K562 (cell line): ENCODE measurements around the gene CALD1. TPM values are rescaled to one million over a fixed set of nuclear protein-coding genes. Genes with fewer than 3 reads are reported as not detected.

Source experiments
- ATAC-seq: fragments of 200-7000 bp; cut with Tn5 transposase; 3 replicates; pipeline ENCODE4 v1.9.1; 2020; ENCODE audit warnings: moderate library complexity
- BruUV-seq: library from RNA; stranded (reverse); fragments of 400-500 nt; replicated peaks from 2 replicates; lab custom pipeline; 2021; lab: Mats Ljungman, UMichigan
- CTCF ChIA-PET: fragments of 300-600 bp; formaldehyde crosslinking; extraction: SDS; loops from one replicate; lab custom pipeline; 2021; ENCODE audit warnings: low intra/inter-chr PET ratio; lab: Yijun Ruan, JAX
- POLR2A ChIA-PET: fragments of 300-600, 350-650 bp; sonication (Branson Sonifier 250); formaldehyde crosslinking; extraction: SDS; loops from one replicate; lab custom pipeline; 2021; ENCODE audit warnings: antibody characterized with exemption, inconsistent platforms; lab: Yijun Ruan, JAX
- DNase-seq, 4 experiments: peaks; one replicate each; pipeline versions ENCODE4 v3.0.0 to v3.0.0-alpha.2; 2011 to 2018; ENCODE audit warnings: low spot score in 3 of 4, mixed read lengths in 3 of 4; ENCODE audit errors: extremely low read depth in 1 of 4
- FAIRE-seq: peaks from 2 replicates; lab custom pipeline; 2011; peaks lifted over from hg19 to GRCh38; lab: Jason Lieb, UNC
- H2AFZ ChIP-seq: 2 replicates; pipeline ENCODE4 v1.6.0; 2011; ENCODE audit warnings: low read depth, low read length, control low read depth, inconsistent platforms
- H3K27ac ChIP-seq: fragments of 200-600 bp; 3 replicates; pipeline ENCODE4 v1.8.0; 2011; ENCODE audit warnings: low read depth, mild to moderate bottlenecking, control low read depth, inconsistent platforms, low read length, moderate library complexity, mixed read lengths; ENCODE audit errors: extremely low read depth
- H3K27me3 ChIP-seq, 2 experiments: fragments of 300-600 bp in 1 of 2; 2 replicates in 1 of 2; 3 replicates in 1 of 2; pipeline versions ENCODE4 v1.6.0 to v1.8.0; 2011; ENCODE audit warnings: inconsistent platforms in 2 of 2, low read length in 2 of 2, mild to moderate bottlenecking in 1 of 2, mixed read lengths in 1 of 2, moderate library complexity in 1 of 2; ENCODE audit not compliant: control insufficient read depth in 2 of 2, insufficient read depth in 2 of 2
- H3K36me3 ChIP-seq: fragments of 300-600 bp; 3 replicates; pipeline ENCODE4 v1.8.0; 2011; ENCODE audit warnings: mild to moderate bottlenecking, low read length, inconsistent platforms; ENCODE audit not compliant: control insufficient read depth, insufficient read depth
- H3K4me1 ChIP-seq, 2 experiments: fragments of 200-600 bp in 1 of 2; replicated peaks in 1 of 2; 2 replicates in 1 of 2; 3 replicates in 1 of 2; pipeline versions ENCODE4 v1.5.1 to v1.8.0; 2011; ENCODE audit warnings: inconsistent platforms in 2 of 2, low read length in 2 of 2, mild to moderate bottlenecking in 1 of 2, mixed read lengths in 1 of 2, moderate library complexity in 1 of 2; ENCODE audit not compliant: control insufficient read depth in 2 of 2, insufficient read depth in 2 of 2
- H3K4me2 ChIP-seq: 2 replicates; pipeline ENCODE4 v1.6.1; 2011; ENCODE audit warnings: low read length, control low read depth, inconsistent platforms, mixed read lengths; ENCODE audit not compliant: insufficient read depth
- H3K4me3 ChIP-seq: fragments of 200-600 bp; sonication (generic), shearing (Covaris generic); 2 replicates; pipeline ENCODE4 v1.5.1; 2016; ENCODE audit warnings: control low read depth, inconsistent platforms
- H3K79me2 ChIP-seq: fragments of 200-600 bp; 3 replicates; pipeline ENCODE4 v1.8.0; 2011; ENCODE audit warnings: low read length, inconsistent platforms; ENCODE audit not compliant: control insufficient read depth, insufficient read depth
- H3K9ac ChIP-seq, 2 experiments: 2 replicates each; pipeline versions ENCODE4 v1.6.0 to v1.6.1; 2011; ENCODE audit warnings: low read depth in 2 of 2, low read length in 2 of 2, control low read depth in 1 of 2, inconsistent platforms in 1 of 2, mild to moderate bottlenecking in 1 of 2, mixed read lengths in 1 of 2; ENCODE audit not compliant: insufficient read depth in 1 of 2
- H3K9me1 ChIP-seq: one replicate; pipeline ENCODE4 v1.6.0; 2011; ENCODE audit warnings: inconsistent platforms, mild to moderate bottlenecking, low read length, moderate library complexity; ENCODE audit not compliant: control insufficient read depth, insufficient read depth
- H3K9me3 ChIP-seq: replicated peaks from 2 replicates; pipeline ENCODE4 v1.5.1; 2011; ENCODE audit warnings: low read depth, low read length, inconsistent platforms; ENCODE audit not compliant: control insufficient read depth, insufficient read depth
- H4K20me1 ChIP-seq: replicated peaks from 2 replicates; pipeline ENCODE4 v1.6.1; 2011; ENCODE audit warnings: low read length, inconsistent platforms, mixed read lengths; ENCODE audit not compliant: control insufficient read depth, insufficient read depth
- CEBPB ChIP-seq: fragments of 450-650 bp; IDR thresholded peaks from 2 replicates; pipeline ENCODE4 v1.6.1; 2016; ENCODE audit warnings: missing genetic modification characterization, missing compliant biosample characterization
- CEBPG ChIP-seq, 3 experiments: fragments of 200-800 bp in 1 of 3; sonication (Bioruptor generic) in 1 of 3; sonication (generic) in 1 of 3; formaldehyde crosslinking in 1 of 3; IDR thresholded peaks in 2 of 3; conservative IDR thresholded peaks in 1 of 3; 2 replicates each; pipeline versions ENCODE4 v1.6.1 to v1.8.0; 2016 to 2022; ENCODE audit warnings: missing compliant biosample characterization in 2 of 3, missing genetic modification characterization in 2 of 3, mild to moderate bottlenecking in 1 of 3, missing genetic modification reagents in 1 of 3
- DEAF1 ChIP-seq: fragments of 450-650 bp; formaldehyde crosslinking; IDR thresholded peaks from 2 replicates; pipeline ENCODE4 v1.4.0; 2020; ENCODE audit warnings: mild to moderate bottlenecking, moderate library complexity
- NKRF ChIP-seq: fragments of 450-650 bp; IDR thresholded peaks from 2 replicates; pipeline ENCODE4 v1.6.1; 2016; ENCODE audit warnings: borderline replicate concordance
- SMAD1 ChIP-seq: fragments of 150-350 bp; IDR thresholded peaks from 2 replicates; pipeline ENCODE4 v1.6.1; 2014; ENCODE audit warnings: low read length, low read depth; ENCODE audit not compliant: partially characterized antibody
- SNIP1 ChIP-seq: fragments of 450-650 bp; IDR thresholded peaks from 2 replicates; pipeline ENCODE4 v1.7.1; 2017; ENCODE audit warnings: low read depth, mild to moderate bottlenecking
- WGBS: fragments of 100-300 bp; shearing (Covaris generic); methylation state at CpG from one replicate; pipeline ENCODE4 v1.1.6; 2016; ENCODE audit warnings: low coverage, mixed read lengths; ENCODE audit not compliant: insufficient coverage; ENCODE audit errors: missing lambda C conversion rate; 5-methylcytosine and 5-hydroxymethylcytosine counted together
- in situ Hi-C: fragments of 300-500 bp; cut with MboI; formaldehyde crosslinking; loops from 4 replicates; pipeline ENCODE4 v1.15.0; 2018; ENCODE audit warnings: inconsistent platforms, mixed read lengths
- intact Hi-C: fragments of 100-400 bp; cut with micrococcal nuclease; formaldehyde crosslinking; loops from 2 replicates; pipeline ENCODE4 v1.14.2; 2022
- polyA plus RNA-seq, 8 experiments: library from polyadenylated mRNA; depleted of rRNA in 4 of 8; stranded (reverse) in 5 of 8; unstranded in 3 of 8; fragments of >200 nt; fragmentation: Nextera tagmentation in 2 of 8; fragmentation: Illumina TruSeq in 1 of 8; extraction: Ambion mirVana in 2 of 8; extraction: Trizol in 1 of 8; gene quantifications; 2 replicates each; pipeline versions ENCODE4 v1.2.1 to v1.2.3, GENCODE V29; 2011 to 2014; ENCODE audit warnings: inconsistent platforms in 1 of 8, missing spikeins in 1 of 8
- total RNA-seq, 7 experiments: library from RNA; depleted of rRNA in 6 of 7; stranded (reverse); fragments of >200 nt in 6 of 7; fragmentation: Illumina TruSeq in 2 of 7; extraction: Trizol in 2 of 7; gene quantifications; 2 replicates each; pipeline versions ENCODE4 v1.2.1 to v1.2.3, GENCODE V29; 2011 to 2021; ENCODE audit warnings: low replicate concordance in 1 of 7

The CALD1 gene
- total and polyA plus RNA-seq, 9 of the 15 experiments (the other 6 are each of a cell fraction or from before 2014, with no cell fraction given), result 0.40 TPM; not detected in 8

GRCh38 chr7:134834689-134835462, 55.4 kb downstream of the CALD1 start (continued):
- TF ChIP-seq DEAF1 (no peak), SMAD1 (peak; percentile 65), SNIP1 (no peak)

GRCh38 chr7:134835463-134835823, 56.0 kb downstream of the CALD1 start:
- peak overlapping the region; percentile 69; the same call in 1 of the 2 replicates for H3K4me2 ChIP-seq
- ChIA-PET CTCF (no interaction called here), POLR2A (interaction anchor here (1.1 to 1.8 kb wide), 2 partner anchors 10 to 12 kb away, joined by 3 to 5 read pairs; no protein-coding TSS in a partner anchor)
- H3K9me1 ChIP-seq, result no peaks in the 10 kb centered on the region
- in situ Hi-C loops (no loop called here), intact Hi-C loops (no loop called here)
- peaks cover 0 to 6% of the 10 kb centered on the region in 2 experiments; a peak in 1 of 5 replicates for H3K27me3 ChIP-seq
- no peaks in the 10 kb centered on the region for H3K79me2 ChIP-seq
- ATAC-seq (no peak), FAIRE-seq (no peak), DNase-seq (no peak)
- H3K4me3 ChIP-seq, result no peak overlapping the region
- no peaks in the 10 kb centered on the region for H4K20me1 ChIP-seq
- TF ChIP-seq NKRF (no peak), CEBPB (tag) (peak; percentile 83), CEBPG (CRISPR knock-in tag; IDR thresholded peaks at IDR 0.05) (no peak), CEBPG (tag; conservative IDR thresholded peaks at IDR 0.05 in 1 of 2, IDR thresholded peaks at IDR 0.05 in 1 of 2) (peak; percentile 51 to 92; a peak in 3 of 4 replicates)
- H3K36me3 ChIP-seq, result no peaks in the 10 kb centered on the region
- H3K4me1 ChIP-seq, result peaks cover 0 to 23% of the 10 kb centered on the region in 2 experiments; a peak in 2 of 5 replicates
- peak overlapping the region; percentile 58 for H2AFZ ChIP-seq
- H3K27ac ChIP-seq, result peak overlapping the region; percentile 46; the same call in 2 of the 3 replicates
- H3K9me3 ChIP-seq, result no peaks in the 10 kb centered on the region
- no peak overlapping the region for H3K9ac ChIP-seq
- BruUV-seq, result no TSS peak
- WGBS, result 13% methylated on average over 4 of the region's 4 CpGs
